Measurements from ENCODE around the gene TMEM52. TPM values are rescaled to one million over a fixed set of nuclear protein-coding genes. Genes with fewer than 3 reads are reported as not detected.

TMEM52 gene
- total RNA-seq, 4 donors from 2014 or later, result 0.40 to 3.1 (median 1.8) TPM

- Histone ChIP-seq H3K4me1 (peaks cover 0 to 100% (median 38%) of the 10 kb centered on the region in 3 donors), H3K36me3 (peaks cover 0 to 18% of the 10 kb centered on the region in 2 donors), H3K27ac (no peak overlapping the region), H3K27me3 (no peaks in the 10 kb centered on the region), H3K4me3 (no peak overlapping the region), H3K9me3 (no peaks in the 10 kb centered on the region)
- no peak for ATAC-seq
- TF ChIP-seq EP300 (IDR thresholded peaks at IDR 0.05) (no peak), POLR2AphosphoS5 (IDR thresholded peaks at IDR 0.05) (no peak), POLR2A (IDR thresholded peaks at IDR 0.05) (no peak), CTCF (IDR thresholded peaks at IDR 0.05) (no peak)
- WGBS, 2 donors (ENCODE audit: low coverage in 1 of 2), result 50% methylated on average over 1 of the region's 5 CpGs; no CpG with 5 or more reads in 1 of the 2 donors
Observed at GRCh38 chr1:1879942-1880341, 39.1 kb downstream of the TMEM52 start.

GRCh38 chr1:1877865-1878436, 41.1 kb downstream of the TMEM52 start:
- no peaks in the 10 kb centered on the region for H3K9me3 ChIP-seq
- H3K27me3 ChIP-seq, result no peaks in the 10 kb centered on the region
- H3K4me3 ChIP-seq, result no peak overlapping the region
- H3K27ac ChIP-seq, result no peak overlapping the region
- H3K36me3 ChIP-seq, result peaks cover 0 to 24% of the 10 kb centered on the region in 2 donors
- peaks cover 3 to 94% (median 43%) of the 10 kb centered on the region in 3 donors for H3K4me1 ChIP-seq
- 74 to 83% methylated on average over 2 to 5 of the region's 5 CpGs for WGBS, 2 donors (ENCODE audit: low coverage in 1 of 2)
- ATAC-seq, result no peak
- TF ChIP-seq EP300 (IDR thresholded peaks at IDR 0.05) (no peak), CTCF (IDR thresholded peaks at IDR 0.05) (no peak), POLR2AphosphoS5 (IDR thresholded peaks at IDR 0.05) (no peak), POLR2A (IDR thresholded peaks at IDR 0.05) (no peak)

- Histone ChIP-seq H3K9me3 (no peaks in the 10 kb centered on the region), H3K27me3 (no peaks in the 10 kb centered on the region), H3K27ac (no peak overlapping the region), H3K36me3 (peaks cover 0 to 24% of the 10 kb centered on the region in 2 donors), H3K4me3 (no peak overlapping the region), H3K4me1 (peaks cover 5 to 94% (median 50%) of the 10 kb centered on the region in 3 donors)
- TF ChIP-seq EP300 (IDR thresholded peaks at IDR 0.05) (no peak), POLR2AphosphoS5 (IDR thresholded peaks at IDR 0.05) (no peak), POLR2A (IDR thresholded peaks at IDR 0.05) (no peak), CTCF (IDR thresholded peaks at IDR 0.05) (no peak)
- no peak for ATAC-seq
- WGBS, 2 donors (ENCODE audit: low coverage in 1 of 2), result 63 to 80% methylated on average over 7 to 11 of the region's 11 CpGs
Observed at GRCh38 chr1:1876335-1876930, 42.6 kb downstream of the TMEM52 start.

GRCh38 chr1:1875932-1876331, 43.1 kb downstream of the TMEM52 start:
- Histone ChIP-seq H3K9me3 (no peaks in the 10 kb centered on the region), H3K27me3 (no peaks in the 10 kb centered on the region), H3K36me3 (peaks cover 0 to 24% of the 10 kb centered on the region in 2 donors), H3K4me3 (no peak overlapping the region), H3K27ac (no peak overlapping the region), H3K4me1 (peaks cover 5 to 94% (median 45%) of the 10 kb centered on the region in 3 donors)
- TF ChIP-seq POLR2AphosphoS5 (IDR thresholded peaks at IDR 0.05), result no peak
- TF ChIP-seq EP300 (IDR thresholded peaks at IDR 0.05), result no peak
- TF ChIP-seq POLR2A (IDR thresholded peaks at IDR 0.05), result no peak
- no peak for TF ChIP-seq CTCF (IDR thresholded peaks at IDR 0.05)
- WGBS, 2 donors (ENCODE audit: low coverage in 1 of 2), result no CpG with 5 or more reads among the region's 1 CpG
- ATAC-seq, result no peak

- H3K27ac ChIP-seq, result no peak overlapping the region
- no peaks in the 10 kb centered on the region for H3K27me3 ChIP-seq
- H3K4me1 ChIP-seq, result peaks cover 5 to 92% (median 36%) of the 10 kb centered on the region in 3 donors
- peaks cover 0 to 24% of the 10 kb centered on the region in 2 donors for H3K36me3 ChIP-seq
- ATAC-seq, result no peak
- no peak for TF ChIP-seq CTCF (IDR thresholded peaks at IDR 0.05)
- TF ChIP-seq POLR2A (IDR thresholded peaks at IDR 0.05), result no peak
- no peak for TF ChIP-seq EP300 (IDR thresholded peaks at IDR 0.05)
- no peak for TF ChIP-seq POLR2AphosphoS5 (IDR thresholded peaks at IDR 0.05)
- H3K4me3 ChIP-seq, result no peak overlapping the region
- WGBS, 2 donors (ENCODE audit: low coverage in 1 of 2), result 93% methylated on average over 4 to 7 of the region's 7 CpGs
- H3K9me3 ChIP-seq, result no peaks in the 10 kb centered on the region
Observed at GRCh38 chr1:1874901-1875300, 44.2 kb downstream of the TMEM52 start.

Measured in gastroesophageal sphincter (tissue), 4 donors.